ENCODE data around the gene VWC2.

The VWC2 gene

GRCh38 chr7:49783446-49783845, 10.0 kb downstream of the VWC2 start:
- ATAC-seq: no peak
- no peak for TF ChIP-seq ZFP3 (CRISPR knock-in tag; IDR thresholded peaks at IDR 0.05)
- TF ChIP-seq ZNF565 (CRISPR knock-in tag; conservative IDR thresholded peaks at IDR 0.05; ENCODE audit: low read depth): no peak
- TF ChIP-seq CSDC2 (CRISPR knock-in tag; IDR thresholded peaks at IDR 0.05): no peak
- TF ChIP-seq PATZ1 (CRISPR knock-in tag; IDR thresholded peaks at IDR 0.05; ENCODE audit: borderline replicate concordance): no peak
- no peak for TF ChIP-seq TOX (CRISPR knock-in tag; IDR thresholded peaks at IDR 0.05; ENCODE audit: borderline replicate concordance)
- no peak for TF ChIP-seq OSR1 (CRISPR knock-in tag; IDR thresholded peaks at IDR 0.05)
- TF ChIP-seq SNAI2 (CRISPR knock-in tag; IDR thresholded peaks at IDR 0.05): no peak
- no peak for TF ChIP-seq ZNF8 (CRISPR knock-in tag; IDR thresholded peaks at IDR 0.05)
- no peak for TF ChIP-seq BACH2 (CRISPR knock-in tag; IDR thresholded peaks at IDR 0.05; ENCODE audit: borderline replicate concordance)
- no peak for TF ChIP-seq PPARA (CRISPR knock-in tag; IDR thresholded peaks at IDR 0.05; ENCODE audit: borderline replicate concordance)
- no peak for TF ChIP-seq CREB5 (CRISPR knock-in tag; IDR thresholded peaks at IDR 0.05; ENCODE audit: low read depth)

- no peak; the same call in 2 of the 3 replicates for ATAC-seq
- TF ChIP-seq TOX (CRISPR knock-in tag; IDR thresholded peaks at IDR 0.05; ENCODE audit: borderline replicate concordance) (no peak), ZFP30 (CRISPR knock-in tag; IDR thresholded peaks at IDR 0.05) (no peak), ZNF565 (CRISPR knock-in tag; conservative IDR thresholded peaks at IDR 0.05; ENCODE audit: low read depth) (no peak), ZNF70 (CRISPR knock-in tag; IDR thresholded peaks at IDR 0.05) (no peak)
Observed at GRCh38 chr7:49787980-49788379, 14.5 kb downstream of the VWC2 start.

GRCh38 chr7:49788455-49789059, 15.1 kb downstream of the VWC2 start:
- ATAC-seq: no peak
- TF ChIP-seq ZC3H10 (CRISPR knock-in tag; IDR thresholded peaks at IDR 0.05): no peak
- TF ChIP-seq ZNF565 (CRISPR knock-in tag; conservative IDR thresholded peaks at IDR 0.05; ENCODE audit: low read depth): no peak
- TF ChIP-seq ISL1 (CRISPR knock-in tag; IDR thresholded peaks at IDR 0.05): no peak
- TF ChIP-seq POU6F1 (CRISPR knock-in tag; IDR thresholded peaks at IDR 0.05; ENCODE audit: borderline replicate concordance, low read depth): no peak
- no peak for TF ChIP-seq PATZ1 (CRISPR knock-in tag; IDR thresholded peaks at IDR 0.05; ENCODE audit: borderline replicate concordance)
- no peak for TF ChIP-seq OSR1 (CRISPR knock-in tag; IDR thresholded peaks at IDR 0.05)
- TF ChIP-seq ZNF70 (CRISPR knock-in tag; IDR thresholded peaks at IDR 0.05): no peak
- TF ChIP-seq ESRRG (CRISPR knock-in tag; IDR thresholded peaks at IDR 0.05): no peak
- TF ChIP-seq CSRNP3 (CRISPR knock-in tag; IDR thresholded peaks at IDR 0.05): no peak
- no peak for TF ChIP-seq TCF4 (CRISPR knock-in tag; IDR thresholded peaks at IDR 0.05; ENCODE audit: borderline replicate concordance)
- no peak for TF ChIP-seq ZFP3 (CRISPR knock-in tag; IDR thresholded peaks at IDR 0.05)
- TF ChIP-seq GLIS3 (CRISPR knock-in tag; IDR thresholded peaks at IDR 0.05): no peak

- ATAC-seq: no peak
- TF ChIP-seq CREB5 (CRISPR knock-in tag; IDR thresholded peaks at IDR 0.05; ENCODE audit: low read depth) (no peak), ZNF70 (CRISPR knock-in tag; IDR thresholded peaks at IDR 0.05) (no peak), CSDC2 (CRISPR knock-in tag; IDR thresholded peaks at IDR 0.05) (no peak), BACH2 (CRISPR knock-in tag; IDR thresholded peaks at IDR 0.05; ENCODE audit: borderline replicate concordance) (no peak), TOX (CRISPR knock-in tag; IDR thresholded peaks at IDR 0.05; ENCODE audit: borderline replicate concordance) (no peak), OSR1 (CRISPR knock-in tag; IDR thresholded peaks at IDR 0.05) (no peak), SNAI2 (CRISPR knock-in tag; IDR thresholded peaks at IDR 0.05) (no peak), TCF4 (CRISPR knock-in tag; IDR thresholded peaks at IDR 0.05; ENCODE audit: borderline replicate concordance) (no peak), ZNF8 (CRISPR knock-in tag; IDR thresholded peaks at IDR 0.05) (no peak), POU6F1 (CRISPR knock-in tag; IDR thresholded peaks at IDR 0.05; ENCODE audit: borderline replicate concordance, low read depth) (no peak), PPARA (CRISPR knock-in tag; IDR thresholded peaks at IDR 0.05; ENCODE audit: borderline replicate concordance) (no peak), ZC3H10 (CRISPR knock-in tag; IDR thresholded peaks at IDR 0.05) (no peak), ZFP30 (CRISPR knock-in tag; IDR thresholded peaks at IDR 0.05) (no peak)
Observed at GRCh38 chr7:49789736-49790135, 16.3 kb downstream of the VWC2 start.

Measured in SK-N-SH treated with all-trans-retinoic acid at 6 μM for 48 hours (cell line).